Measurements from ENCODE around the gene RMDN2.

GRCh38 chr2:37928377-37928776, 3.3 kb downstream of the RMDN2 start:
- TF ChIP-seq POLR2A (IDR thresholded peaks at IDR 0.05) = no peak
- TF ChIP-seq, protein P1, sequence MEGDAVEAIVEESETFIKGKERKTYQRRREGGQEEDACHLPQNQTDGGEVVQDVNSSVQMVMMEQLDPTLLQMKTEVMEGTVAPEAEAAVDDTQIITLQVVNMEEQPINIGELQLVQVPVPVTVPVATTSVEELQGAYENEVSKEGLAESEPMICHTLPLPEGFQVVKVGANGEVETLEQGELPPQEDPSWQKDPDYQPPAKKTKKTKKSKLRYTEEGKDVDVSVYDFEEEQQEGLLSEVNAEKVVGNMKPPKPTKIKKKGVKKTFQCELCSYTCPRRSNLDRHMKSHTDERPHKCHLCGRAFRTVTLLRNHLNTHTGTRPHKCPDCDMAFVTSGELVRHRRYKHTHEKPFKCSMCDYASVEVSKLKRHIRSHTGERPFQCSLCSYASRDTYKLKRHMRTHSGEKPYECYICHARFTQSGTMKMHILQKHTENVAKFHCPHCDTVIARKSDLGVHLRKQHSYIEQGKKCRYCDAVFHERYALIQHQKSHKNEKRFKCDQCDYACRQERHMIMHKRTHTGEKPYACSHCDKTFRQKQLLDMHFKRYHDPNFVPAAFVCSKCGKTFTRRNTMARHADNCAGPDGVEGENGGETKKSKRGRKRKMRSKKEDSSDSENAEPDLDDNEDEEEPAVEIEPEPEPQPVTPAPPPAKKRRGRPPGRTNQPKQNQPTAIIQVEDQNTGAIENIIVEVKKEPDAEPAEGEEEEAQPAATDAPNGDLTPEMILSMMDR (IDR thresholded peaks at IDR 0.05) = no peak
